HepG2 (cell line): ENCODE data around the gene PMM2. TPM values are rescaled to one million over a fixed set of nuclear protein-coding genes. Genes with fewer than 3 reads are reported as not detected.

Experiments used
- FOXA3 ChIP-seq: IDR thresholded peaks from 2 replicates; pipeline ENCODE4 v1.6.1; 2016; ENCODE audit warnings: missing genetic modification reagents, missing compliant biosample characterization
- GTF2F1 ChIP-seq: fragments of 150-350 bp; IDR thresholded peaks from 2 replicates; pipeline ENCODE4 v1.6.1; 2014; ENCODE audit warnings: low read length
- JUND ChIP-seq: sonication (generic); formaldehyde crosslinking; IDR thresholded peaks from 2 replicates; pipeline ENCODE4 v1.8.0; 2022; ENCODE audit warnings: mild to moderate bottlenecking, missing genetic modification reagents
- MTF1 ChIP-seq: sonication (generic); formaldehyde crosslinking; IDR thresholded peaks from 2 replicates; pipeline ENCODE4 v1.5.0; 2020; ENCODE audit warnings: missing genetic modification reagents
- NCOA5 ChIP-seq: sonication (generic); formaldehyde crosslinking; IDR thresholded peaks from 2 replicates; pipeline ENCODE4 v1.4.0; 2020; ENCODE audit warnings: missing genetic modification reagents
- PITX1 ChIP-seq: sonication (generic); formaldehyde crosslinking; IDR thresholded peaks from 2 replicates; pipeline ENCODE4 v1.5.1; 2020; ENCODE audit warnings: mild to moderate bottlenecking, missing genetic modification reagents
- PPARG ChIP-seq: conservative IDR thresholded peaks from 2 replicates; pipeline ENCODE4 v1.6.1; 2016; ENCODE audit warnings: missing biosample characterization, missing genetic modification reagents
- PRDM15 ChIP-seq: sonication (generic); formaldehyde crosslinking; IDR thresholded peaks from 2 replicates; pipeline ENCODE4 v1.4.0; 2020; ENCODE audit warnings: missing genetic modification reagents
- SP1 ChIP-seq, 2 experiments: fragments of 450-650 bp in 1 of 2; sonication (generic) in 1 of 2; formaldehyde crosslinking in 1 of 2; IDR thresholded peaks; 2 replicates each; pipeline versions ENCODE4 v1.4.0 to v1.6.1; 2016 to 2020; ENCODE audit warnings: missing genetic modification reagents in 1 of 2
- ZBTB25 ChIP-seq: IDR thresholded peaks from 2 replicates; pipeline ENCODE4 v1.6.1; 2018; ENCODE audit warnings: missing genetic modification reagents
- ZIK1 ChIP-seq: sonication (generic); formaldehyde crosslinking; IDR thresholded peaks from 2 replicates; pipeline ENCODE4 v1.5.0; 2020; ENCODE audit warnings: mild to moderate bottlenecking, low read depth, missing genetic modification reagents, borderline replicate concordance
- ZNF276 ChIP-seq: sonication (generic); formaldehyde crosslinking; IDR thresholded peaks from 2 replicates; pipeline ENCODE4 v1.4.0; 2020; ENCODE audit warnings: mild to moderate bottlenecking, low read depth, missing genetic modification reagents
- ZNF441 ChIP-seq: sonication (generic); formaldehyde crosslinking; IDR thresholded peaks from 2 replicates; pipeline ENCODE4 v1.7.0; 2021; ENCODE audit warnings: missing genetic modification reagents, borderline replicate concordance
- ZNF572 ChIP-seq: sonication (generic); formaldehyde crosslinking; IDR thresholded peaks from 2 replicates; pipeline ENCODE4 v1.5.1; 2020; ENCODE audit warnings: mild to moderate bottlenecking, missing genetic modification reagents
- ZNF841 ChIP-seq: sonication (generic); formaldehyde crosslinking; IDR thresholded peaks from 2 replicates; pipeline ENCODE4 v1.8.1; 2023; ENCODE audit warnings: missing genetic modification reagents, borderline replicate concordance
- polyA plus RNA-seq, 8 experiments: library from polyadenylated mRNA; depleted of rRNA in 3 of 8; stranded (reverse) in 7 of 8; unstranded in 1 of 8; fragments of >200 nt; fragmentation: Illumina TruSeq in 4 of 8; extraction: Trizol in 4 of 8; gene quantifications; 2 replicates each; pipeline versions ENCODE4 v1.2.1 to v1.2.3, GENCODE V29; 2011 to 2016; ENCODE audit warnings: low read depth in 4 of 8, missing spikeins in 1 of 8, mixed read lengths in 1 of 8; ENCODE audit not compliant: insufficient read depth in 1 of 8
- total RNA-seq, 5 experiments: library from RNA; depleted of rRNA; stranded (reverse); fragments of >200 nt; fragmentation: Illumina TruSeq; extraction: Trizol; gene quantifications; 2 replicates each; pipeline ENCODE4 v1.2.3, GENCODE V29; 2016; ENCODE audit warnings: low read depth in 1 of 5
- TF ChIP-seq, protein P1 (sequence below): IDR thresholded peaks from 2 replicates; pipeline ENCODE4 v1.4.0; 2020; ENCODE audit warnings: mild to moderate bottlenecking, missing genetic modification reagents
- TF ChIP-seq, protein P2 (sequence below): sonication (generic); formaldehyde crosslinking; IDR thresholded peaks from 2 replicates; pipeline ENCODE4 v1.4.0; 2020; ENCODE audit warnings: missing genetic modification reagents

The PMM2 gene
- total and polyA plus RNA-seq, 2 of the 13 experiments (the other 11 are each of a cell fraction or from before 2014, with no cell fraction given) = 52.2 to 93.7 TPM

DNA sequence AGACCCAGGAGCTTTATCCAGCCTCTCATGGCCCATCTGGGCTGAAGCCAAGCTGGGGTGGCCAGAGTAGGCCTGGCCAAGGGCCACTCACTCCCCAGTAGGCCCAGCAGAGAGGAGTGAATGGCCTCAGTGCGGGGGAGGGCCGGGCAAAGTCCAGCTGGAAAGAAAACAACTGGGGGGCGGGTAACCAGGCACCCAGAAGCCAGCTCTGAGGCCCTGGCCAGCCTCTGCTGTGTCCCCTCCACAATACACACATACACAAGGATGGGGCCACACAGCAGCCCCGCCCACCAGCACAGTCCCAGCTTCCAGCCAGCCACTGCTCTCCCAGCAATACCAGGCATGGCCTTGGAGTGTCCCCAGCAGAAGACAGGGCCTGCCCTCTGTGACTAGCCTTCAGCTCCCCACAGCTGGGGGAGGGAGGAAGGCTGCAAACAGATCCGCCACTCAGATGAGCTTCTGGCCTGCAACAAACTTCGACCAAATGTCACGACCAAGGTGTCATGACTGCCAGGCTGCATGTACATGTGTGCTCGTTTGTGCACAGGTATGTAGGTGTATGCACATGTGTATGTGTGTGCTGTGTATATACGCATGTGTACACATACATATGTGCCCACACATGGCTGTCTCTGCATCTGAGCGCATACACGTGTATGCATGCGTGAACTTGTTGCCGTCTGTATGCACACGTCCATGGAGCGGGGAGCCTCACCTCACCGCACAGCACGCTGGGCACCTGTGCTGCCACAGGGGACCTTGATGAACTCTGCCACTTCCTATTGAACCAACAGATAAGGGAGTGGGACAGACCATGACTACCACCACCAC is 66.2 kb downstream of the PMM2 start (continued):
- TF ChIP-seq, protein P1, sequence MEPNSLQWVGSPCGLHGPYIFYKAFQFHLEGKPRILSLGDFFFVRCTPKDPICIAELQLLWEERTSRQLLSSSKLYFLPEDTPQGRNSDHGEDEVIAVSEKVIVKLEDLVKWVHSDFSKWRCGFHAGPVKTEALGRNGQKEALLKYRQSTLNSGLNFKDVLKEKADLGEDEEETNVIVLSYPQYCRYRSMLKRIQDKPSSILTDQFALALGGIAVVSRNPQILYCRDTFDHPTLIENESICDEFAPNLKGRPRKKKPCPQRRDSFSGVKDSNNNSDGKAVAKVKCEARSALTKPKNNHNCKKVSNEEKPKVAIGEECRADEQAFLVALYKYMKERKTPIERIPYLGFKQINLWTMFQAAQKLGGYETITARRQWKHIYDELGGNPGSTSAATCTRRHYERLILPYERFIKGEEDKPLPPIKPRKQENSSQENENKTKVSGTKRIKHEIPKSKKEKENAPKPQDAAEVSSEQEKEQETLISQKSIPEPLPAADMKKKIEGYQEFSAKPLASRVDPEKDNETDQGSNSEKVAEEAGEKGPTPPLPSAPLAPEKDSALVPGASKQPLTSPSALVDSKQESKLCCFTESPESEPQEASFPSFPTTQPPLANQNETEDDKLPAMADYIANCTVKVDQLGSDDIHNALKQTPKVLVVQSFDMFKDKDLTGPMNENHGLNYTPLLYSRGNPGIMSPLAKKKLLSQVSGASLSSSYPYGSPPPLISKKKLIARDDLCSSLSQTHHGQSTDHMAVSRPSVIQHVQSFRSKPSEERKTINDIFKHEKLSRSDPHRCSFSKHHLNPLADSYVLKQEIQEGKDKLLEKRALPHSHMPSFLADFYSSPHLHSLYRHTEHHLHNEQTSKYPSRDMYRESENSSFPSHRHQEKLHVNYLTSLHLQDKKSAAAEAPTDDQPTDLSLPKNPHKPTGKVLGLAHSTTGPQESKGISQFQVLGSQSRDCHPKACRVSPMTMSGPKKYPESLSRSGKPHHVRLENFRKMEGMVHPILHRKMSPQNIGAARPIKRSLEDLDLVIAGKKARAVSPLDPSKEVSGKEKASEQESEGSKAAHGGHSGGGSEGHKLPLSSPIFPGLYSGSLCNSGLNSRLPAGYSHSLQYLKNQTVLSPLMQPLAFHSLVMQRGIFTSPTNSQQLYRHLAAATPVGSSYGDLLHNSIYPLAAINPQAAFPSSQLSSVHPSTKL (CRISPR knock-in tag) = peak; percentile 97
- peak; percentile 69 for TF ChIP-seq PPARG (CRISPR knock-in tag)
- peak; percentile 75 for TF ChIP-seq JUND (CRISPR knock-in tag)
- TF ChIP-seq SP1 (IDR thresholded peaks at IDR 0.05) = no peak
- peak; percentile 91 for TF ChIP-seq SP1 (CRISPR knock-in tag; IDR thresholded peaks at IDR 0.05)
- TF ChIP-seq PRDM15 (CRISPR knock-in tag) = 0 out of 2 replicates have a peak, but pooled peaks have one; percentile 69
- TF ChIP-seq, protein P2, sequence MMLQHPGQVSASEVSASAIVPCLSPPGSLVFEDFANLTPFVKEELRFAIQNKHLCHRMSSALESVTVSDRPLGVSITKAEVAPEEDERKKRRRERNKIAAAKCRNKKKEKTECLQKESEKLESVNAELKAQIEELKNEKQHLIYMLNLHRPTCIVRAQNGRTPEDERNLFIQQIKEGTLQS = peak; percentile 41; the same call in 1 of the 2 replicates
- peak; percentile 78; the same call in 1 of the 2 replicates for TF ChIP-seq ZNF841 (CRISPR knock-in tag)
- peak; percentile 96 for TF ChIP-seq NCOA5
- peak; percentile 14; the same call in 1 of the 2 replicates for TF ChIP-seq ZNF441 (CRISPR knock-in tag)
- TF ChIP-seq ZBTB25 = peak; percentile 91; the same call in 1 of the 2 replicates
- TF ChIP-seq MTF1 (CRISPR knock-in tag) = 0 out of 2 replicates have a peak, but pooled peaks have one; percentile 60
- peak; percentile 88 for TF ChIP-seq ZIK1
- TF ChIP-seq FOXA3 (CRISPR knock-in tag) = peak; percentile 93
- TF ChIP-seq PITX1 (CRISPR knock-in tag) = peak; percentile 85
- TF ChIP-seq ZNF276 = peak; percentile 95
- no peak for TF ChIP-seq GTF2F1
- TF ChIP-seq ZNF572 = no peak; the same call in 1 of the 2 replicates
